Bronchial epithelial cell (primary cell): ENCODE measurements around the gene GMNN. TPM values are rescaled to one million over a fixed set of nuclear protein-coding genes. Genes with fewer than 3 reads are reported as not detected.

Source experiments
- DNase-seq: peaks from one replicate; pipeline ENCODE4 v3.0.0-alpha.2; 2010; ENCODE audit warnings: low read depth
- FAIRE-seq: peaks from 2 replicates; lab custom pipeline; 2011; peaks lifted over from hg19 to GRCh38; lab: Jason Lieb, UNC
- H3K27me3 ChIP-seq: 2 replicates; pipeline ENCODE4 v1.5.1; 2011; ENCODE audit warnings: low read length; ENCODE audit not compliant: control insufficient read depth, insufficient read depth
- H3K36me3 ChIP-seq: 2 replicates; pipeline ENCODE4 v1.5.1; 2011; ENCODE audit warnings: low read length; ENCODE audit not compliant: control insufficient read depth, insufficient read depth
- H3K4me3 ChIP-seq: 2 replicates; pipeline ENCODE4 v1.5.1; 2011; ENCODE audit warnings: mild to moderate bottlenecking, low read depth, low read length, control low read depth
- total RNA-seq: library from RNA; depleted of rRNA; stranded (reverse); fragments of >200 nt; gene quantifications from 2 replicates; pipeline ENCODE4 v1.2.1, GENCODE V29; 2014
- TF ChIP-seq, protein P1 (sequence below): IDR thresholded peaks from 2 replicates; pipeline ENCODE4 v1.5.1; 2011; ENCODE audit warnings: mild to moderate bottlenecking, moderate library complexity, low read length, control low read depth, inconsistent platforms; ENCODE audit not compliant: insufficient read depth, severe bottlenecking

Gene GMNN
- total RNA-seq, 1 donor from 2014 or later, result 6.1 TPM

DNA sequence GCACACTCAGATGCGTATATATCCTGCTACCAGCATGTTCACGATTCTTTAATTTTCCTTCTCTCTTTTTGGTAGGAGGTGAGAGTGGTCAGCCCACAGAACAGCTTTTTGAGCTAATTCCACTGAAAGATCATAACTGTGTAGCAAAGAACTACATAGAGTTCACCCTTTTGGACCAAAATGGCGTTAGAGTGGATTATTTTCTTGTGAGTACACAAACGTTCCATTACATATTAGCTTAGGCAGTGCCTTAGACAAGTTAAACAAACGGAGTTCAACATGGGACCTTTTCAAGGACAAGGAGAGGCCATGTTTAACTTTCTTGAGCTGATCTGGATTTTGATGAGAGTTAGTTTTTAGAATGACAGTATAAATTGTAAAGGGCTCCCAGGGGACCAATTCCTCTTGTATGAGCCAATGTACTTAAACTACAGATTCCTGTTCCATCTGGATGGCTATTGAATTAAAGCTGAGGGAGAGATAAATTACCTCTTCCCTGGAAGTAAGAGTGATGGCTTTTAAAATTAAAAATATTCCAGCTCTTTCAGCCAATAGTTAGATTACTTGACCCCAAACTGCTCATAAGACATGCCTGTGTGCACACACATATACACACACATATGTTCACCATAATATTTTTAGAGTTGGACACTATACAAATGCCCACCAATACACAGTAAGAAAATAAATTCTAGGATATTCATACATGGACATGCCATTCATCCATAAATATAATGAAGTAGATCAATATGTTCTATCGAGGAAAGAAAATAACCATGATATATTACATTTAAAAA, 49.6 kb downstream of the GMNN start:
- TF ChIP-seq, protein P1, sequence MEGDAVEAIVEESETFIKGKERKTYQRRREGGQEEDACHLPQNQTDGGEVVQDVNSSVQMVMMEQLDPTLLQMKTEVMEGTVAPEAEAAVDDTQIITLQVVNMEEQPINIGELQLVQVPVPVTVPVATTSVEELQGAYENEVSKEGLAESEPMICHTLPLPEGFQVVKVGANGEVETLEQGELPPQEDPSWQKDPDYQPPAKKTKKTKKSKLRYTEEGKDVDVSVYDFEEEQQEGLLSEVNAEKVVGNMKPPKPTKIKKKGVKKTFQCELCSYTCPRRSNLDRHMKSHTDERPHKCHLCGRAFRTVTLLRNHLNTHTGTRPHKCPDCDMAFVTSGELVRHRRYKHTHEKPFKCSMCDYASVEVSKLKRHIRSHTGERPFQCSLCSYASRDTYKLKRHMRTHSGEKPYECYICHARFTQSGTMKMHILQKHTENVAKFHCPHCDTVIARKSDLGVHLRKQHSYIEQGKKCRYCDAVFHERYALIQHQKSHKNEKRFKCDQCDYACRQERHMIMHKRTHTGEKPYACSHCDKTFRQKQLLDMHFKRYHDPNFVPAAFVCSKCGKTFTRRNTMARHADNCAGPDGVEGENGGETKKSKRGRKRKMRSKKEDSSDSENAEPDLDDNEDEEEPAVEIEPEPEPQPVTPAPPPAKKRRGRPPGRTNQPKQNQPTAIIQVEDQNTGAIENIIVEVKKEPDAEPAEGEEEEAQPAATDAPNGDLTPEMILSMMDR, result no peak
- Histone ChIP-seq H3K27me3 (no peaks in the 10 kb centered on the region), H3K4me3 (no peak overlapping the region), H3K36me3 (no peaks in the 10 kb centered on the region)
- FAIRE-seq (no peak), DNase-seq (no peak)

DNA sequence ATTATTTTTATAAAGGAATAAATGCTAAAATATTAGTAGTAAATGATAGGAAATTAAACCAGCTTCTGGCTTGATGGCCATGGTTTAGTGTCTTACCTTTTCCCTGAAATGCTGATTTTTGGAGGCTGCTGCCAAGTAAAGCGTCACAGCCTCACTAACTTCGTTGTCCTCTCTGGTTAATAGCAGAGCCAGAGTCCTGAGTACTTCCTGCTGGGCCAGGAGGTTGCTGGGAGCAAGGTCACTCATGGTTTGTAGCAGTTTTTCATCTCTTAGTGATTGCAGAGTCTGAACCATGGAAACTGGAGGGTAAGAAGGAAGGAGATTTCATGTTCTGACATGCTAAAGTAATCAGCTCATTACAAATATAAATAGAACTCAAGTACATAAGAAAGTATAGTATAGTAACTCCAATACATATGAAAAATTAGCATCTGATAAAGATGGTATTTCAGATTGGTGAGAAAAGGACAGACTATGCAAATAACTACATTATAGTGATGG, 50.4 kb downstream of the GMNN start:
- Histone ChIP-seq H3K4me3 (no peak overlapping the region), H3K27me3 (no peaks in the 10 kb centered on the region), H3K36me3 (no peaks in the 10 kb centered on the region)
- FAIRE-seq, result no peak
- peak; percentile 76 for DNase-seq
- TF ChIP-seq, protein P1, result no peak

DNA sequence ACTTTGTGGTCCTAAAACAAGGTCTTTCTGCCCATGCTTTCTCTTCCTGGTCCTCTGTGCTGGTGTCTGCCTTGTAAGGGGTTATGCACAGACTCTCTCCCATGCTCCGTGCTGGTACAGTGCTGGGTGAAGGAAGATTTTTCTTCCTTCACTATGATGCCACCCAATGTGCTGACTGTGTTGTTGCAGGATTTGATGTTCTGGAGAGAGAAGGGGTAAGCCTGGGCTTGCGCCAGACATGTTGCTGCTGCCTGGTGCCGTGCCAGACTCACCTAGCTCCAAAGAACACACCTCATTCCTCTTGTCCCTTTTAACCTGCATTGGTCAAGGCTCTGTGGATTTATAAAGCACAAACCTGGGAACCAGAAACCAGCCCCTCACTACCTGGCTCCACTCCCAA, 52.4 kb downstream of the GMNN start:
- DNase-seq, result peak; percentile 80
- no peak for FAIRE-seq
- Histone ChIP-seq H3K27me3 (no peaks in the 10 kb centered on the region), H3K4me3 (no peak overlapping the region), H3K36me3 (no peaks in the 10 kb centered on the region)
- TF ChIP-seq, protein P1, result peak; percentile 21

DNA sequence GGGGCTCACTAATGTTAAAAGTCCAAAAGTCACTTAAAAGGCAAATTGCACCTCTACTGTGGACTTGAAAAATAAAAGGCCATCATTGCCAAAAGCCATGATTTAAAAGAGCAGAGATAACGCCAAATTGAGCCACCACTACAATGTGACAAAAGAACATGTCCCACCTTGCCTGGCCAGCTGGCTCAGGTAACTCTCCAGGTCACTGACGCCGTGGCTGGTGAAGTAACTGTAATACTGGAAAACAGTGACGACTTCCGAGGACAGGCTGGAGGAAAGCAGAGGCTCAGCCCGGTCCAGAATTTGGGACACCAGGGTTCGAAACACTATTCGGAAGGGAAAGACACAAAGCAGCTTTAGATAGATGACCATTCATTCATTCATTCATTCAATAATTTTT, 53.2 kb downstream of the GMNN start:
- DNase-seq (no peak), FAIRE-seq (no peak)
- H3K36me3 ChIP-seq, result no peaks in the 10 kb centered on the region
- H3K4me3 ChIP-seq, result no peak overlapping the region
- TF ChIP-seq, protein P1, result no peak
- no peaks in the 10 kb centered on the region for H3K27me3 ChIP-seq

DNA sequence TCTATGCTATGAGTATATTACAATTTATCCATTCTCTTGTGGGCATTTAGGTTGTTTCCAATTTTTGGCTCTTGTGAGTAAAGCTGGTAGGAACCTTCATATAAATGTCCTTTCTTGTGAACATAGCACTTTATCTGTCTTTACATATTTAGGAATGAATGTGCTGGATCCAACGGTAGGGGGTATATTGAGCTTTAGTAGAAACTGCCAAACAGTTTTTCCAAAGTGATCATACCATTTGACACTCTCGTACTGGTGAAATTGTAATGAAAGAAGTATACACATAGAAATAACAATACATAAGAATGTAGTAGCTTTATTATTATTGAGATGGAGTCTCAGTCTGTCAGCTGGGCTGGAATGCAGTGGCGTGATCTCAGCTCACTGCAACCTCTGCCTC, 54.9 kb downstream of the GMNN start:
- H3K27me3 ChIP-seq, result no peaks in the 10 kb centered on the region
- FAIRE-seq (no peak), DNase-seq (no peak)
- H3K36me3 ChIP-seq, result no peaks in the 10 kb centered on the region
- H3K4me3 ChIP-seq, result no peak overlapping the region
- TF ChIP-seq, protein P1, result no peak
